Vagina (tissue), 2 donors: ENCODE results near the gene LILRB3. TPM values are rescaled to one million over a fixed set of nuclear protein-coding genes. Genes with fewer than 3 reads are reported as not detected.

Experiments used
- DNase-seq, 2 donors: peaks; one replicate each; pipeline ENCODE4 v3.0.0-alpha.2; 2017; ENCODE audit errors: extremely low spot score in 2 of 2
- H3K27ac ChIP-seq: fragments of 200-600 bp; sonication (generic); one replicate; pipeline ENCODE4 v1.5.1; 2019
- H3K27me3 ChIP-seq: fragments of 200-600 bp; sonication (generic); one replicate; pipeline ENCODE4 v1.5.1; 2019
- H3K36me3 ChIP-seq, 2 donors: fragments of 200-600 bp; sonication (generic); one replicate each; pipeline ENCODE4 v1.5.1; 2017 to 2019
- H3K4me1 ChIP-seq: fragments of 200-600 bp; sonication (generic); one replicate; pipeline ENCODE4 v1.5.1; 2019
- H3K4me3 ChIP-seq, 2 donors: fragments of 200-600 bp; sonication (generic); 1 replicate in 1 of 2; 2 replicates in 1 of 2; pipeline ENCODE4 v1.5.1; 2016 to 2019
- H3K9me3 ChIP-seq: fragments of 200-600 bp; sonication (generic); one replicate; pipeline ENCODE4 v1.5.1; 2019
- CTCF ChIP-seq, 3 experiments: fragments of 450-650 bp in 2 of 3; fragments of 200-600 bp in 1 of 3; sonication (generic) in 1 of 3; IDR thresholded peaks; one replicate each; pipeline ENCODE4 v1.5.1; 2017 to 2019; ENCODE audit warnings: antibody characterized with exemption in 3 of 3, mild to moderate bottlenecking in 2 of 3, moderate library complexity in 2 of 3
- POLR2A ChIP-seq, 2 donors: fragments of 450-650 bp; IDR thresholded peaks; one replicate each; pipeline ENCODE4 v1.6.1; 2017; ENCODE audit warnings: antibody characterized with exemption in 2 of 2, mild to moderate bottlenecking in 2 of 2, moderate library complexity in 2 of 2
- POLR2AphosphoS5 ChIP-seq, 2 donors: sonication (generic); formaldehyde crosslinking; IDR thresholded peaks; one replicate each; pipeline ENCODE4 v1.9.0; 2017; ENCODE audit warnings: antibody characterized with exemption in 2 of 2, mild to moderate bottlenecking in 2 of 2, low read depth in 1 of 2; ENCODE audit not compliant: insufficient read depth in 1 of 2
- intact Hi-C: fragments of 100-400 bp; cut with DNase I; formaldehyde crosslinking; loops from one replicate; pipeline ENCODE4 v1.15.1; 2023
- total RNA-seq: library from RNA; depleted of rRNA; stranded (reverse); fragments of >200 nt; gene quantifications from one replicate; pipeline ENCODE4 v1.2.3, GENCODE V29; 2016

LILRB3 gene
- total RNA-seq, 1 donor from 2014 or later: 20.4 TPM

- Histone ChIP-seq H3K36me3 (no peaks in the 10 kb centered on the region), H3K27ac (no peak overlapping the region), H3K4me3 (no peak overlapping the region), H3K27me3 (no peaks in the 10 kb centered on the region), H3K9me3 (no peaks in the 10 kb centered on the region), H3K4me1 (no peaks in the 10 kb centered on the region)
- no peak for DNase-seq
- TF ChIP-seq POLR2AphosphoS5 (IDR thresholded peaks at IDR 0.05; ENCODE audit: insufficient read depth in 1 of 2, low read depth in 1 of 2) (no peak), POLR2A (IDR thresholded peaks at IDR 0.05) (no peak), CTCF (IDR thresholded peaks at IDR 0.05) (no peak)
- intact Hi-C loops: no loop called here
Measured at GRCh38 chr19:54262470-54262869, 39.7 kb upstream of the LILRB3 start.

GRCh38 chr19:54262066-54262465, 39.3 kb upstream of the LILRB3 start:
- no peaks in the 10 kb centered on the region for H3K36me3 ChIP-seq
- H3K4me3 ChIP-seq: no peak overlapping the region
- H3K27ac ChIP-seq: no peak overlapping the region
- intact Hi-C loops: no loop called here
- no peaks in the 10 kb centered on the region for H3K4me1 ChIP-seq
- no peak for TF ChIP-seq POLR2A (IDR thresholded peaks at IDR 0.05)
- TF ChIP-seq CTCF (IDR thresholded peaks at IDR 0.05): no peak
- no peak for TF ChIP-seq POLR2AphosphoS5 (IDR thresholded peaks at IDR 0.05; ENCODE audit: insufficient read depth in 1 of 2, low read depth in 1 of 2)
- peak in 1 of 2 donors; percentile 29 for DNase-seq
- H3K27me3 ChIP-seq: no peaks in the 10 kb centered on the region
- H3K9me3 ChIP-seq: no peaks in the 10 kb centered on the region

- DNase-seq: no peak
- no peaks in the 10 kb centered on the region for H3K27me3 ChIP-seq
- no peaks in the 10 kb centered on the region for H3K36me3 ChIP-seq
- TF ChIP-seq POLR2A (IDR thresholded peaks at IDR 0.05) (no peak), CTCF (IDR thresholded peaks at IDR 0.05) (no peak), POLR2AphosphoS5 (IDR thresholded peaks at IDR 0.05; ENCODE audit: insufficient read depth in 1 of 2, low read depth in 1 of 2) (no peak)
- H3K4me1 ChIP-seq: no peaks in the 10 kb centered on the region
- intact Hi-C loops: no loop called here
- no peak within 1 kb of the TSS for H3K4me3 ChIP-seq
- H3K27ac ChIP-seq: no peak within 1 kb of the TSS
- no peaks in the 10 kb centered on the region for H3K9me3 ChIP-seq
Measured at GRCh38 chr19:54257116-54257480, 34.3 kb upstream of the LILRB3 start, which contains the start of gene LILRB5. Gene LILRB5, minus strand, starts transcription at chr19:54257273. Its CDS starts 80 bp downstream, at chr19:54257193.

- H3K27me3 ChIP-seq: no peaks in the 10 kb centered on the region
- H3K4me3 ChIP-seq: no peak overlapping the region
- H3K9me3 ChIP-seq: no peaks in the 10 kb centered on the region
- DNase-seq: no peak
- no peaks in the 10 kb centered on the region for H3K36me3 ChIP-seq
- H3K4me1 ChIP-seq: no peaks in the 10 kb centered on the region
- TF ChIP-seq POLR2A (IDR thresholded peaks at IDR 0.05) (no peak), POLR2AphosphoS5 (IDR thresholded peaks at IDR 0.05; ENCODE audit: insufficient read depth in 1 of 2, low read depth in 1 of 2) (no peak), CTCF (IDR thresholded peaks at IDR 0.05) (no peak)
- H3K27ac ChIP-seq: no peak overlapping the region
- intact Hi-C loops: no loop called here
Measured at GRCh38 chr19:54256250-54257115, 33.7 kb upstream of the LILRB3 start.

GRCh38 chr19:54255105-54255775, 32.4 kb upstream of the LILRB3 start:
- no peaks in the 10 kb centered on the region for H3K9me3 ChIP-seq
- DNase-seq: no peak
- intact Hi-C loops: no loop called here
- no peaks in the 10 kb centered on the region for H3K4me1 ChIP-seq
- H3K36me3 ChIP-seq: no peaks in the 10 kb centered on the region
- no peak overlapping the region for H3K4me3 ChIP-seq
- H3K27me3 ChIP-seq: no peaks in the 10 kb centered on the region
- H3K27ac ChIP-seq: no peak overlapping the region
- no peak for TF ChIP-seq CTCF (IDR thresholded peaks at IDR 0.05)
- TF ChIP-seq POLR2AphosphoS5 (IDR thresholded peaks at IDR 0.05; ENCODE audit: insufficient read depth in 1 of 2, low read depth in 1 of 2): no peak
- no peak for TF ChIP-seq POLR2A (IDR thresholded peaks at IDR 0.05)
